Measurements from ENCODE around the gene CCR9. TPM values are rescaled to one million over a fixed set of nuclear protein-coding genes. Genes with fewer than 3 reads are reported as not detected.

Gene CCR9
- total and polyA plus RNA-seq, 8 donors = 0.08 to 1.2 (median 1.1) TPM; not detected in 5

DNA sequence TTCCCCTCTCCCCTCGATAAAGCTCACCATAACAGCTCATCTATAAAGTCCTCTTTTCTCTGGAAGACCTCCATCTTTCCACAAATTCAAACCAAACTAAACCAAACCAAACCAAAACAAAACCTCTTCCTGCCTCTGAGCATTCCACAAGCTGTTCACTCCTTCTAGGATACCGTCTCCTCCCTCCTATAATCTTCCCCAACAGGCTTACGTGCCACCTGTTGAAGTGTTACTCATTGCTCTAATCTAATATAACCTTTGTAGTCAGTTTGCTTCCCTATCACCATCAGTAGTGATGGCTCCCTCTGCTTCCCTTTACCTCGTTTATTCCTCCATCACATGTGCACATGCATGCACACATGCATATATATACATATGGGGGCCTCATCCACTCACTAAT, 12.7 kb upstream of the CCR9 start:
- Histone ChIP-seq H3K27ac (no peak overlapping the region), H3K9me3 (no peaks in the 10 kb centered on the region), H3K27me3 (no peaks in the 10 kb centered on the region), H3K4me3 (no peak overlapping the region), H3K36me3 (no peaks in the 10 kb centered on the region), H3K4me1 (peaks cover 0 to 3% (median 0%) of the 10 kb centered on the region in 4 donors)
- no peak for TF ChIP-seq POLR2AphosphoS5 (IDR thresholded peaks at IDR 0.05)
- TF ChIP-seq EP300 (IDR thresholded peaks at IDR 0.05) = no peak
- no peak for TF ChIP-seq POLR2A (IDR thresholded peaks at IDR 0.05)
- no peak for TF ChIP-seq CTCF (IDR thresholded peaks at IDR 0.05)
- intact Hi-C loops (cut with DNase I; ENCODE audit: low total_unique reads) = no loop called here
- no peak for DNase-seq
- WGBS, 5 donors = 80 to 89% (median 86%) methylated on average over 4 of the region's 4 CpGs

GRCh38 chr3:45874677-45875346, 11.5 kb upstream of the CCR9 start:
- intact Hi-C loops (cut with DNase I; ENCODE audit: low total_unique reads) = no loop called here
- no peak for DNase-seq
- Histone ChIP-seq H3K4me1 (no peaks in the 10 kb centered on the region), H3K9me3 (no peaks in the 10 kb centered on the region), H3K36me3 (no peaks in the 10 kb centered on the region), H3K27ac (no peak overlapping the region), H3K4me3 (no peak overlapping the region), H3K27me3 (no peaks in the 10 kb centered on the region)
- 68 to 85% (median 75%) methylated on average over 5 of the region's 5 CpGs for WGBS, 5 donors
- TF ChIP-seq CTCF (IDR thresholded peaks at IDR 0.05) (no peak), EP300 (IDR thresholded peaks at IDR 0.05) (no peak), POLR2A (IDR thresholded peaks at IDR 0.05) (no peak), POLR2AphosphoS5 (IDR thresholded peaks at IDR 0.05) (no peak)

DNA sequence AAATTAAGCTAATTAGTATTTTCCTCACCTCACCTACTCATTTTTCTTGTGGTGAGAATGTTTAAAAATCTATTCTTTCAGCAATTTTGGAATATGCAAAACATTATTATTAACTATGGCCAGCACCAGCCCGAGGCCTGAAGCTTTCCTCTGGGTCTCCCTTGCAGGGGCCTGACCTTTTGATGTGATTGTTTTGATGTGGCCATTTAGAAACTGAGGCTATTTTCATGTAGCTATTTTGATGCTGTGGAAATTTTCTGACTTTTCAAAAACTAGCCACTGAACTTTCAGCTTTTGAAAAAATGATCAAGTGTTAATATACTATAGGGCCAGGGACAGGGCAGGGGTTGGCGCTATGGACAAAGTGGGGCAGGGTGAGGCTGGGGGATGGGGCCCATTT, 8.2 kb upstream of the CCR9 start:
- Histone ChIP-seq H3K9me3 (no peaks in the 10 kb centered on the region), H3K27me3 (no peaks in the 10 kb centered on the region), H3K36me3 (no peaks in the 10 kb centered on the region), H3K27ac (no peak overlapping the region), H3K4me1 (no peaks in the 10 kb centered on the region), H3K4me3 (no peak overlapping the region)
- TF ChIP-seq POLR2A (IDR thresholded peaks at IDR 0.05) (no peak), POLR2AphosphoS5 (IDR thresholded peaks at IDR 0.05) (no peak), CTCF (IDR thresholded peaks at IDR 0.05) (no peak), EP300 (IDR thresholded peaks at IDR 0.05) (no peak)
- 89 to 96% (median 91%) methylated on average over 2 of the region's 2 CpGs for WGBS, 5 donors
- intact Hi-C loops (cut with DNase I; ENCODE audit: low total_unique reads) = no loop called here
- DNase-seq = no peak

DNA sequence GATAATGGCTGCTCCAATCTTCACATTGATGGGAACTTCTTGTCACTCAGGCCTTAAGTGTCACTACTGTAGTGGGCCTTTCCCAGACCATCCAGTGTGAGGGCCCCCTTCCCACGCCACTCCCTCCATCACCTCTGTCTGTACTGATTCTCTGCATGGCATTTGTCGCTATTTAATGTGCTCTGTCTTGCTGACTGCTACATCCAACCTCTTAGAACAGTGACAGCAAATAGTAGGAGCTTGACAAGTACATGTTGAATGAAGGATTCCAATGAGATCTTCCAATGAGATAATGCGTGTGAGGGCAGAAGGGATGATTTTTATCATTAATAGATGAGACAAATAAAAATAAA, 5.6 kb upstream of the CCR9 start:
- no peak for TF ChIP-seq CTCF (IDR thresholded peaks at IDR 0.05)
- TF ChIP-seq EP300 (IDR thresholded peaks at IDR 0.05) = no peak
- no peak for TF ChIP-seq POLR2A (IDR thresholded peaks at IDR 0.05)
- no peak for TF ChIP-seq POLR2AphosphoS5 (IDR thresholded peaks at IDR 0.05)
- Histone ChIP-seq H3K36me3 (no peaks in the 10 kb centered on the region), H3K4me1 (no peaks in the 10 kb centered on the region), H3K27ac (no peak overlapping the region), H3K4me3 (no peak overlapping the region), H3K9me3 (no peaks in the 10 kb centered on the region), H3K27me3 (no peaks in the 10 kb centered on the region)
- 74 to 85% (median 80%) methylated on average over 3 of the region's 3 CpGs for WGBS, 5 donors
- intact Hi-C loops (cut with DNase I; ENCODE audit: low total_unique reads) = no loop called here
- no peak for DNase-seq

All from stomach (tissue), 9 donors.